A673 (cell line): Measurements from ENCODE around the gene TAF1C. TPM values are rescaled to one million over a fixed set of nuclear protein-coding genes. Genes with fewer than 3 reads are reported as not detected.

Source experiments
- BruUV-seq: library from RNA; stranded (reverse); fragments of 400-500 nt; replicated peaks from 2 replicates; lab custom pipeline; 2021; lab: Mats Ljungman, UMichigan
- CTCF ChIA-PET: fragments of 300-600 bp; sonication (Branson Sonifier 250); formaldehyde crosslinking; loops from one replicate; lab custom pipeline; 2022; ENCODE audit warnings: antibody characterized with exemption; lab: Charles Lee
- POLR2A ChIA-PET: fragments of 300-600 bp; sonication (Branson Sonifier 250); formaldehyde crosslinking; loops from one replicate; lab custom pipeline; 2022; ENCODE audit warnings: antibody characterized with exemption; ENCODE audit not compliant: low non-redundant PET; lab: Charles Lee
- DNase-seq: peaks from one replicate; pipeline ENCODE4 v3.0.0-alpha.2; 2015; ENCODE audit warnings: low spot score
- H3K27ac ChIP-seq: fragments of 200-600 bp; sonication (generic); 2 replicates; pipeline ENCODE4 v1.5.1; 2016; ENCODE audit warnings: mixed run types, low read depth, mild to moderate bottlenecking, mixed read lengths, antibody characterized with exemption, low read length; ENCODE audit not compliant: poor library complexity, severe bottlenecking
- H3K27me3 ChIP-seq: fragments of 200-600 bp; sonication (generic); replicated peaks from 2 replicates; pipeline ENCODE4 v1.6.1; 2017; ENCODE audit warnings: mixed run types, low read depth, mild to moderate bottlenecking, mixed read lengths, antibody characterized with exemption, low read length; ENCODE audit not compliant: insufficient read depth, poor library complexity
- H3K36me3 ChIP-seq: fragments of 200-600 bp; sonication (generic); 2 replicates; pipeline ENCODE4 v1.6.1; 2016; ENCODE audit warnings: mixed run types, mild to moderate bottlenecking, mixed read lengths, antibody characterized with exemption, low read length; ENCODE audit not compliant: insufficient read depth, poor library complexity, severe bottlenecking
- H3K4me1 ChIP-seq: fragments of 200-600 bp; sonication (generic); 2 replicates; pipeline ENCODE4 v1.6.1; 2017; ENCODE audit warnings: mixed run types, mild to moderate bottlenecking, mixed read lengths, antibody characterized with exemption, low read length; ENCODE audit not compliant: insufficient read depth, poor library complexity, severe bottlenecking
- H3K4me3 ChIP-seq: fragments of 200-600 bp; sonication (generic); 2 replicates; pipeline ENCODE4 v1.5.1; 2016; ENCODE audit warnings: low read depth, mixed run types, mild to moderate bottlenecking, mixed read lengths, low read length; ENCODE audit not compliant: poor library complexity, severe bottlenecking
- H3K9me3 ChIP-seq: fragments of 200-600 bp; sonication (generic); 2 replicates; pipeline ENCODE4 v1.6.1; 2016; ENCODE audit warnings: mixed run types, low read depth, mild to moderate bottlenecking, mixed read lengths, antibody characterized with exemption, low read length; ENCODE audit not compliant: poor library complexity, severe bottlenecking
- EZH2 ChIP-seq: fragments of 200-600 bp; sonication (generic); IDR thresholded peaks from 2 replicates; pipeline ENCODE4 v1.6.1; 2017; ENCODE audit warnings: borderline replicate concordance, low read depth, mild to moderate bottlenecking, mixed read lengths, antibody characterized with exemption, low read length; ENCODE audit not compliant: poor library complexity, severe bottlenecking
- intact Hi-C: fragments of 100-400 bp; cut with micrococcal nuclease; formaldehyde crosslinking; loops from one replicate; pipeline ENCODE4 v1.10.0; 2022; ENCODE audit not compliant: unreplicated experiment
- total RNA-seq: library from RNA; stranded (reverse); gene quantifications from 2 replicates; pipeline ENCODE4 v1.2.3, GENCODE V29; 2021
- TF ChIP-seq, protein P1 (sequence below): fragments of 300-800, 200-600 bp; sonication (generic); conservative IDR thresholded peaks from 2 replicates; pipeline ENCODE4 v1.5.1; 2017; ENCODE audit warnings: low read depth, mild to moderate bottlenecking, antibody characterized with exemption, low read length, moderate library complexity, mixed read lengths

Gene TAF1C
- total RNA-seq, 1 experiment from 2014 or later, result 58.4 TPM

DNA sequence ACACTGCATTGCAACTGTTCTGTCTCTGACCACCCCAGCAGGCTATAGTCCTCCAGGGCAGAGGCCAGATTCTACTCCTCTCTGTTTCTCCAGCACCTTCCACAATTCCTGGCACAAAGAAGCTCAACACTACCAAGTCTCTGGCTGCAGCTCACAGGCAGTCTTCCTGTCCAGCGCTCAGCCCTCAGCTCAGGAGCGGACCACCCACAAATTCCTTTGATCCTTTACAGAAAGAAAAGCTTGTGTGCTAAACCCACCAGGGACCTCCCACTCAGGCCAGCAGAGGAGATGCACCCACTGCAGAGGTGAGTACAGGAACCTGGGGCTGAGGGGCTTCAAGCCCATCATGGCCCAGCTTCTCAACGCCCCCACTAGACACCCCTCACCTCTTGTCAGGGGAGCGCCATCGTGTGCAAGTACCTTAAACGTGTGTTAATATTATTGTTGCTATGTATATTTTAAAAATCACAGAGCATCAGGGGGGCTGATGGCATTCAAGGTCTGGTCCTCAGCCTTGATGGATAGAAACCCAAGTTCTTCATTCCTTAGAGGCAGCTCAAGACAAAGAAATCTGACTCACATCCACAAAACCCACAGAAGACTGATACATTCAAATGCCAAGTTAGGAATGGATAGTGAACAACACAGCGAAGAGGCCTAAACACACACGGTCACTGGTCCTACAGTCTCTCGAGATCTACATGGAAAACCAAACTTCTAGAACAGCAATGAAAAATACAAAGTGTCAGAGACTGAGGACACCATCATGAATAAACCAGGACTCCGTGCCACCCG, 50.3 kb downstream of the TAF1C start:
- CTCF ChIA-PET, result no interaction called here
- DNase-seq, result no peak
- POLR2A ChIA-PET, result no interaction called here

DNA sequence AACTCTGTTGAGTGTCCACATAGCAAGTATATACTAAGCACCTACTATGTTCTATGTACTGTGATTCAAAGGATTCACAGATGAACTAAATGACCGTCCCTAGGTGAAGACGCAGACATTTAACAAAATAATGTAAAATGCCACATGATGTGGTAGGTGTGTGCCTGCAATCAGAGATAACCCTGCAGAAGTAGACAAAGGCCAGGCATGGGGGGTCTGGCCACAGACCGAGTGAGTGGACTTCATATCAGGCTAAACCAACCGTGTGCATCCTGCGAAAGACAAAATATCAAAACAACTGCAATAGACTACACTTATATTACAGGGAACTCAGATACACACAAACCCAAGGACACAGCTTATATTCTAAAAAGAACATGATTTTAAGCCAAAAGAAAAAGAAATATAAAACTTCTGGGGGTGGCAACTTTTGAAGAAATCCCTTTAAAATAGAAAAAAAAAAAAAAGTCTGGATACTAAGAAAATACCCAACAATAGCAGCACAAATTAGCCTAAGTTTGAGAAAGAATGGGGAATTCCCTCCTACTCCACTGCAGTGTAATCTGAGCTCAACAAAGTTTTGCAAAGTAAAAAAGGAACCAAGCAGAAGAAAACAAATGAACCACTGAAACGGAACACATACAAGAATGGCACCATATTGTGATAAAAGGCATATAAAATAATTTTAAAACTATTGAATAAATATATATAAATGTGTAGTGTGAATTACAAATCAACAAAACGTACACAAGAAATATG, 54.2 kb downstream of the TAF1C start:
- H3K36me3 ChIP-seq, result peaks cover 16% of the 10 kb centered on the region
- TF ChIP-seq, protein P1, sequence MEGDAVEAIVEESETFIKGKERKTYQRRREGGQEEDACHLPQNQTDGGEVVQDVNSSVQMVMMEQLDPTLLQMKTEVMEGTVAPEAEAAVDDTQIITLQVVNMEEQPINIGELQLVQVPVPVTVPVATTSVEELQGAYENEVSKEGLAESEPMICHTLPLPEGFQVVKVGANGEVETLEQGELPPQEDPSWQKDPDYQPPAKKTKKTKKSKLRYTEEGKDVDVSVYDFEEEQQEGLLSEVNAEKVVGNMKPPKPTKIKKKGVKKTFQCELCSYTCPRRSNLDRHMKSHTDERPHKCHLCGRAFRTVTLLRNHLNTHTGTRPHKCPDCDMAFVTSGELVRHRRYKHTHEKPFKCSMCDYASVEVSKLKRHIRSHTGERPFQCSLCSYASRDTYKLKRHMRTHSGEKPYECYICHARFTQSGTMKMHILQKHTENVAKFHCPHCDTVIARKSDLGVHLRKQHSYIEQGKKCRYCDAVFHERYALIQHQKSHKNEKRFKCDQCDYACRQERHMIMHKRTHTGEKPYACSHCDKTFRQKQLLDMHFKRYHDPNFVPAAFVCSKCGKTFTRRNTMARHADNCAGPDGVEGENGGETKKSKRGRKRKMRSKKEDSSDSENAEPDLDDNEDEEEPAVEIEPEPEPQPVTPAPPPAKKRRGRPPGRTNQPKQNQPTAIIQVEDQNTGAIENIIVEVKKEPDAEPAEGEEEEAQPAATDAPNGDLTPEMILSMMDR, result no peak
- no peak for DNase-seq
- ChIA-PET CTCF (no interaction called here), POLR2A (no interaction called here)
- no peaks in the 10 kb centered on the region for H3K4me1 ChIP-seq
- intact Hi-C loops, result no loop called here
- no TSS peak for BruUV-seq
- no peaks in the 10 kb centered on the region for H3K27me3 ChIP-seq
- no peak overlapping the region for H3K4me3 ChIP-seq
- no peak overlapping the region for H3K27ac ChIP-seq
- H3K9me3 ChIP-seq, result no peaks in the 10 kb centered on the region

More for the DNA sequence above, 50.3 kb downstream of the TAF1C start:
- Histone ChIP-seq H3K9me3 (no peaks in the 10 kb centered on the region), H3K27ac (no peak overlapping the region), H3K4me1 (peaks cover 7% of the 10 kb centered on the region), H3K36me3 (no peaks in the 10 kb centered on the region), H3K4me3 (no peak overlapping the region), H3K27me3 (no peaks in the 10 kb centered on the region)
- intact Hi-C loops, result no loop called here
- no TSS peak for BruUV-seq
- no peak for TF ChIP-seq EZH2

DNA sequence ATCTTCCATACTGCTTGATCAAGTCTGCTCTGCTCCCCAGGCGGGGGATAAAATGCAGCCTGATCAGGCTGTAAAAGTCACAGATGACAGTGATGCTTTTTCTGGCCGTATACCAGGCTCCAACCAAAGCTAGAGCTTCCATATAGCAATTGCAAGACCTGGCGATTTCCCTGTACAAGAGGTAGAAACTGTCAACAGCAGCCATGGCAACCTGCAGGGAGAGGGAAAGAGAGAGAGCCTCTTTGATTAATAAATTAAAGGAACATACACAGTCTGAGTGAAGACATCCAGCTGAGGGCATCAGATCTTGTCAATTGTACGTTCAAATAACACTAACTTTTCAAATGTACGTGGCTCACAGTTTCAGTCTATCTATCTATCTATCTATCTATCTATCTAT, 55.7 kb downstream of the TAF1C start:
- Histone ChIP-seq H3K9me3 (no peaks in the 10 kb centered on the region), H3K4me1 (no peaks in the 10 kb centered on the region), H3K4me3 (no peak overlapping the region), H3K27ac (no peak overlapping the region), H3K36me3 (peaks cover 16% of the 10 kb centered on the region), H3K27me3 (no peaks in the 10 kb centered on the region)
- intact Hi-C loops, result no loop called here
- BruUV-seq, result no TSS peak
- CTCF ChIA-PET, result no interaction called here
- no peak for DNase-seq
- no peak for TF ChIP-seq EZH2
- TF ChIP-seq, protein P1, result no peak
- POLR2A ChIA-PET, result no interaction called here

Other genes with a start within 250 kb of the TAF1C start
- gene OSGIN1, start 233.8 kb downstream of the TAF1C start, total RNA-seq, result 1.2 and 2.4 TPM in 2 replicates
- 0.76 and 0.80 TPM in 2 replicates for gene NECAB2, start 218.8 kb downstream of the TAF1C start, total RNA-seq
- gene SLC38A8, start 144.3 kb downstream of the TAF1C start, total RNA-seq, result not detected in 2 replicates
- 76.9 and 82.0 TPM in 2 replicates for gene MBTPS1, start 70.1 kb downstream of the TAF1C start, total RNA-seq
- gene HSDL1, start 41.9 kb downstream of the TAF1C start, total RNA-seq, result 45.6 and 46.7 TPM in 2 replicates
- not detected in 2 replicates for gene DNAAF1, start 41.7 kb downstream of the TAF1C start, total RNA-seq
- not detected in 2 replicates for gene ADAD2, start 4.1 kb upstream of the TAF1C start, total RNA-seq
- not detected in 2 replicates for gene KCNG4, start 53.0 kb upstream of the TAF1C start, total RNA-seq
- not detected in 2 replicates for gene WFDC1, start 107.8 kb upstream of the TAF1C start, total RNA-seq
- gene ATP2C2, start 181.5 kb upstream of the TAF1C start, total RNA-seq, result not detected in 2 replicates